T-cell (primary cell): ENCODE results near the gene GAS6. TPM values are rescaled to one million over a fixed set of nuclear protein-coding genes. Genes with fewer than 3 reads are reported as not detected.

ENCODE experiments used
- ATAC-seq, 4 experiments: fragments of 200-7000 bp in 3 of 4; fragments of 150-1000 bp in 1 of 4; cut with Tn5 transposase; replicated peaks in 1 of 4; 1 replicate in 3 of 4; 2 replicates in 1 of 4; pipeline ENCODE4 v1.10.0; 2021; ENCODE audit warnings: moderate library complexity in 3 of 4, mild to moderate bottlenecking in 2 of 4, moderate number of reproducible peaks in 1 of 4
- CTCF ChIA-PET, 2 donors: fragments of 300-600 bp; sonication (Branson Sonifier 250); formaldehyde crosslinking; loops; one replicate each; lab custom pipeline; 2022; ENCODE audit warnings: antibody characterized with exemption in 2 of 2; lab: Charles Lee
- POLR2A ChIA-PET, 2 donors: fragments of 300-600 bp; sonication (Branson Sonifier 250); formaldehyde crosslinking; loops; one replicate each; lab custom pipeline; 2022; ENCODE audit warnings: antibody characterized with exemption in 2 of 2; lab: Charles Lee
- DNase-seq, 35 experiments: peaks; one replicate each; pipeline versions ENCODE4 v3.0.0 to v3.0.0-alpha.2; 2013 to 2023
- H3K27ac ChIP-seq: one replicate; pipeline ENCODE4 v1.5.1; 2013; ENCODE audit warnings: low read length
- H3K27me3 ChIP-seq, 2 experiments: replicated peaks in 1 of 2; 1 replicate in 1 of 2; 2 replicates in 1 of 2; pipeline versions ENCODE4 v1.6.1 to v1.7.0; 2013; ENCODE audit warnings: low read length in 1 of 2, mixed read lengths in 1 of 2; ENCODE audit not compliant: control insufficient read depth in 2 of 2, insufficient read depth in 2 of 2; ENCODE audit errors: extremely low read depth in 1 of 2
- H3K36me3 ChIP-seq, 2 donors: 1 replicate in 1 of 2; 2 replicates in 1 of 2; pipeline versions ENCODE4 v1.6.1 to v1.7.0; 2013; ENCODE audit warnings: low read length in 1 of 2; ENCODE audit not compliant: control insufficient read depth in 2 of 2, insufficient read depth in 1 of 2; ENCODE audit errors: extremely low read depth in 1 of 2
- H3K4me1 ChIP-seq, 2 experiments: 1 replicate in 1 of 2; 2 replicates in 1 of 2; pipeline versions ENCODE4 v1.6.1 to v1.7.0; 2013; ENCODE audit warnings: low read length in 2 of 2, mixed read lengths in 1 of 2; ENCODE audit not compliant: insufficient read depth in 2 of 2, control insufficient read depth in 1 of 2; ENCODE audit errors: extremely low read depth in 1 of 2
- H3K4me3 ChIP-seq, 2 donors: 1 replicate in 1 of 2; 2 replicates in 1 of 2; pipeline versions ENCODE4 v1.5.1 to v1.7.0; 2013; ENCODE audit warnings: mild to moderate bottlenecking in 2 of 2, low read length in 1 of 2, moderate library complexity in 1 of 2; ENCODE audit not compliant: control insufficient read depth in 1 of 2; ENCODE audit errors: extremely low read depth in 1 of 2
- H3K9me3 ChIP-seq: 2 replicates; pipeline ENCODE4 v1.7.0; 2013
- H3K27ac Mint-ChIP-seq, 2 donors: one replicate each; pipeline ENCODE4 v1.8.0; 2020 to 2021; ENCODE audit warnings: mild to moderate bottlenecking in 2 of 2, mixed read lengths in 2 of 2
- H3K27me3 Mint-ChIP-seq, 2 donors: one replicate each; pipeline ENCODE4 v1.8.0; 2021 to 2022; ENCODE audit warnings: mixed read lengths in 2 of 2
- H3K36me3 Mint-ChIP-seq: one replicate; pipeline ENCODE4 v1.8.0; 2021; ENCODE audit warnings: mixed read lengths
- H3K4me1 Mint-ChIP-seq, 3 donors: one replicate each; pipeline ENCODE4 v1.8.0; 2020 to 2022; ENCODE audit warnings: mixed read lengths in 3 of 3, mild to moderate bottlenecking in 1 of 3
- H3K4me3 Mint-ChIP-seq, 3 donors: one replicate each; pipeline ENCODE4 v1.8.0; 2020 to 2022; ENCODE audit warnings: mild to moderate bottlenecking in 3 of 3, mixed read lengths in 3 of 3, moderate library complexity in 3 of 3
- H3K9me3 Mint-ChIP-seq, 3 donors: one replicate each; pipeline ENCODE4 v1.8.0; 2020 to 2022; ENCODE audit warnings: mixed read lengths in 3 of 3
- WGBS: methylation state at CpG from one replicate; pipeline ENCODE4 v1.1.5; 2013; ENCODE audit warnings: missing lambda C conversion rate; ENCODE audit not compliant: insufficient coverage; 5-methylcytosine and 5-hydroxymethylcytosine counted together
- total RNA-seq, 35 experiments: library from RNA in 6 of 35; stranded (reverse) in 6 of 35; fragments of 120-200 nt in 1 of 35; gene quantifications; one replicate each; pipeline versions ENCODE4 v1.2.1 to v1.2.4 and lab custom pipeline; 2013 to 2026

GAS6 gene
- total RNA-seq, 5 donors from 2014 or later (not counting 1 experiment from before 2014, with no cell fraction given), result 1.1 to 10.2 (median 4.7) TPM

DNA sequence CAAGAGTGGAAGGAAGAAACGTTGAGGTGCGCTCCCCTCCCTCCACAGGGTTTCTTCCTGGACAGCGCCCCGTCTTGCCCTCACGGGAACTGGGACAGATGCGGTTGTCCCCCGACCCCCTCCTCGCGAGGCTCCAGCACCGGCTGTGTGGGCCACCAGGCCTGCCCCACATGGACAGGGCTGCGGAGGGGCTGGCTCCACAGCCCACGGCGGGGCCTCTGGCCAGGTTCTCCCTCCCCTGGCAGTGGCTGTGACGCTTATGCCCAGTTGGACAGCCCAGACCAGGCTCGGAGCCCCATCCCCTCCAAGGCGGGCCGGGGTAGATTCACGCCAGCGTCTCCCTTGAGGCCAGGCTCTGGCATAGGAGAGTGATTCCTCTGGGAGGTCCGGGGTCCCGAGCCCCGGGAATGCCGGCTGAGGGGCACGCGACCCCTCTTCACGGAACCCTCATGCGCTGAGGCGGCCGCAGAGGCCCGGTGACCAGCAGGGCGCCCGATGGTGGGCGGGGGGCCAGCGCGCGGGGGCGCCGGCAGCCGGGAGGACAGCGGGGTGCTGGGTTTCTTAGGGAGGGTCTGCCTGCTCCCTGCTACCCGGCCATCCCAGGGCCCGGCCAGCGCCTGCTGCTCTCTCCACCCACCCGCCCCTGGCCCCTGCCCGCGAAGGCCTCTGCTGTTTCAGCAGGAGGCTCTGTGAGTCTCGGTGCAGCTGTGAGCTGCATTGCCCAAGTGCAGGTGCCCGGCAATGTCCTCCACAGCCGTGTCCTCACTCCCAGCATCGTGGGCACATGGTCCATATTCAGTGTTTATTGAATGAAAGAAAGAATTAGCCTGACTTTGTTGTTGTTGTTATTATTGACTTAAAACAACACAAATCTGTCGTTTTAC lies 20.3 kb upstream of the GAS6 start:
- H3K4me3 ChIP-seq, result no peak overlapping the region
- H3K4me3 Mint-ChIP-seq, result no peak overlapping the region
- H3K27ac ChIP-seq, result no peak overlapping the region
- H3K4me1 ChIP-seq, result peaks cover 15 to 24% of the 10 kb centered on the region in 2 experiments
- H3K4me1 Mint-ChIP-seq, result peaks cover 20 to 31% (median 23%) of the 10 kb centered on the region in 3 donors
- no peaks in the 10 kb centered on the region for H3K36me3 ChIP-seq
- DNase-seq (no peak), ATAC-seq (no peak)
- peaks cover 0 to 24% of the 10 kb centered on the region in 2 experiments for H3K27me3 ChIP-seq
- no peaks in the 10 kb centered on the region for H3K36me3 Mint-ChIP-seq
- 85% methylated on average over 20 of the region's 51 CpGs for WGBS
- H3K9me3 Mint-ChIP-seq, result no peaks in the 10 kb centered on the region
- ChIA-PET POLR2A (no interaction called here), CTCF (no interaction called here)
- H3K27ac Mint-ChIP-seq, result no peak overlapping the region
- H3K9me3 ChIP-seq, result no peaks in the 10 kb centered on the region
- peaks cover 11 to 13% of the 10 kb centered on the region in 2 donors for H3K27me3 Mint-ChIP-seq

DNA sequence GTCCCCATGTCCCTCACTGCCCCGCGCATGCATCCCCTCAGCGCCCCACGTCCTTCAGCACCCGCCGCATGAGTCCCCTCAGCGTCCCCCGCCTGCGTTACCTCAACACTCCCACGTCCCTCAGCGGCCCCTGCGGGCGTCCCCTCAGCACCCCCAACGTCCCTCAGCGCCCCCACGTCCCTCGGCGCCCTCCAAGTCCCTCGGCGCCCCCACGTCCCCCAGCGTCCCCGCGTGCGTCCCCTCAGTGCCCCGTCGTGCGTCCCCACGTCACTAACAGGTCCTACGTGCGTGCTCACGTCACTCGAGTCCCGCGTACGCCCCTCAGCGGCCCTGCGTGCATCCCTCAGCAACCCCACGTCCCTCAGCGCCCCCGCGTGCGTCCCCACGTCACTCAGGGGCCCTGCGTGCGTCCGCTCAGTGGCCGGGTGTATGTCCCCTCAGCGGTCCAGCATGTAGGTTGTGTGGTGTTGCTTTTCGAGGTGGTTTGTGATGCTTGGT lies 19.5 kb upstream of the GAS6 start:
- ChIA-PET CTCF (no interaction called here), POLR2A (no interaction called here)
- no peak overlapping the region for H3K4me3 Mint-ChIP-seq
- ATAC-seq (no peak), DNase-seq (no peak)
- H3K9me3 Mint-ChIP-seq, result no peaks in the 10 kb centered on the region
- no peaks in the 10 kb centered on the region for H3K36me3 ChIP-seq
- no peaks in the 10 kb centered on the region for H3K36me3 Mint-ChIP-seq
- no peak overlapping the region for H3K27ac Mint-ChIP-seq
- peaks cover 15 to 24% of the 10 kb centered on the region in 2 experiments for H3K4me1 ChIP-seq
- no peak overlapping the region for H3K27ac ChIP-seq
- H3K4me3 ChIP-seq, result no peak overlapping the region
- peaks cover 11 to 13% of the 10 kb centered on the region in 2 donors for H3K27me3 Mint-ChIP-seq
- H3K4me1 Mint-ChIP-seq, result peaks cover 20 to 31% (median 23%) of the 10 kb centered on the region in 3 donors
- 95% methylated on average over 33 of the region's 50 CpGs for WGBS
- H3K9me3 ChIP-seq, result no peaks in the 10 kb centered on the region
- peaks cover 0 to 28% of the 10 kb centered on the region in 2 experiments for H3K27me3 ChIP-seq

GRCh38 chr13:113882716-113883115 lies 18.8 kb upstream of the GAS6 start:
- H3K4me1 ChIP-seq, result peaks cover 15 to 24% of the 10 kb centered on the region in 2 experiments
- ChIA-PET POLR2A (no interaction called here), CTCF (no interaction called here)
- H3K27me3 ChIP-seq, result peaks cover 0 to 28% of the 10 kb centered on the region in 2 experiments
- no peaks in the 10 kb centered on the region for H3K9me3 ChIP-seq
- H3K4me3 ChIP-seq, result no peak overlapping the region
- no peaks in the 10 kb centered on the region for H3K36me3 ChIP-seq
- WGBS, result 95% methylated on average over 20 of the region's 20 CpGs
- Mint-ChIP-seq H3K27me3 (peaks cover 9 to 12% of the 10 kb centered on the region in 2 donors), H3K36me3 (no peaks in the 10 kb centered on the region), H3K27ac (no peak overlapping the region), H3K4me1 (peaks cover 20 to 31% (median 23%) of the 10 kb centered on the region in 3 donors), H3K9me3 (no peaks in the 10 kb centered on the region), H3K4me3 (no peak overlapping the region)
- H3K27ac ChIP-seq, result no peak overlapping the region
- DNase-seq (peak in 1 of 35 experiments; percentile 4), ATAC-seq (no peak)

- ChIA-PET POLR2A (interaction anchor here in 1 of 2 donors (0.6 kb wide), 1 partner anchor 98 kb away, joined by 10 read pairs; no protein-coding TSS in a partner anchor), CTCF (no interaction called here)
- Mint-ChIP-seq H3K4me1 (peaks cover 20 to 31% (median 23%) of the 10 kb centered on the region in 3 donors), H3K27ac (peak overlapping the region; percentile 41 to 71), H3K36me3 (no peaks in the 10 kb centered on the region), H3K9me3 (no peaks in the 10 kb centered on the region), H3K4me3 (peak overlapping the region in 1 of 3 donors; percentile 9), H3K27me3 (peaks cover 7 to 11% of the 10 kb centered on the region in 2 donors)
- no peaks in the 10 kb centered on the region for H3K36me3 ChIP-seq
- H3K4me1 ChIP-seq, result peaks cover 15 to 28% of the 10 kb centered on the region in 2 experiments
- 80% methylated on average over 2 of the region's 8 CpGs for WGBS
- no peaks in the 10 kb centered on the region for H3K9me3 ChIP-seq
- H3K27ac ChIP-seq, result no peak overlapping the region
- peak in 1 of 35 experiments; percentile 2 for DNase-seq
- no peak for ATAC-seq
- H3K4me3 ChIP-seq, result no peak overlapping the region
- H3K27me3 ChIP-seq, result peaks cover 0 to 28% of the 10 kb centered on the region in 2 experiments
Observed at GRCh38 chr13:113882267-113882630, 18.4 kb upstream of the GAS6 start.

- ChIA-PET CTCF (no interaction called here), POLR2A (interaction anchor here in 1 of 2 donors (0.6 kb wide), 1 partner anchor 98 kb away, joined by 10 read pairs; no protein-coding TSS in a partner anchor)
- Histone ChIP-seq H3K27me3 (peaks cover 0 to 26% of the 10 kb centered on the region in 2 experiments), H3K4me1 (peaks cover 15 to 33% of the 10 kb centered on the region in 2 experiments), H3K9me3 (no peaks in the 10 kb centered on the region), H3K4me3 (peak overlapping the region in 1 of 2 donors; percentile 2), H3K36me3 (no peaks in the 10 kb centered on the region), H3K27ac (no peak overlapping the region)
- no peaks in the 10 kb centered on the region for H3K9me3 Mint-ChIP-seq
- H3K4me1 Mint-ChIP-seq, result peaks cover 20 to 31% (median 23%) of the 10 kb centered on the region in 3 donors
- peak in 3 of 35 experiments; percentile 16 to 24 (median 20) for DNase-seq
- peaks cover 7 to 11% of the 10 kb centered on the region in 2 donors for H3K27me3 Mint-ChIP-seq
- H3K4me3 Mint-ChIP-seq, result peak overlapping the region in 1 of 3 donors; percentile 9
- peak overlapping the region; percentile 41 to 78 for H3K27ac Mint-ChIP-seq
- H3K36me3 Mint-ChIP-seq, result no peaks in the 10 kb centered on the region
- ATAC-seq, result peak; percentile 59 to 79 (median 69)
- WGBS, result 26% methylated on average over 5 of the region's 10 CpGs
Observed at GRCh38 chr13:113881614-113882266, 17.9 kb upstream of the GAS6 start.
